Sigmoid colon (tissue), 4 donors: ENCODE measurements around the gene PDZD7.

Experiments used
- CTCF ChIP-seq, 4 experiments: fragments of 450-650 bp in 3 of 4; fragments of 200-600 bp in 1 of 4; IDR thresholded peaks; one replicate each; pipeline ENCODE4 v1.5.1; 2016 to 2019; ENCODE audit warnings: antibody characterized with exemption in 4 of 4, mild to moderate bottlenecking in 3 of 4, moderate library complexity in 2 of 4
- EP300 ChIP-seq, 4 donors: sonication (generic); formaldehyde crosslinking; IDR thresholded peaks; one replicate each; pipeline ENCODE4 v1.6.1; 2017; ENCODE audit warnings: antibody characterized with exemption in 4 of 4
- POLR2A ChIP-seq, 2 donors: fragments of 450-650 bp; IDR thresholded peaks; one replicate each; pipeline ENCODE4 v1.6.1; 2016; ENCODE audit warnings: antibody characterized with exemption in 2 of 2, mild to moderate bottlenecking in 2 of 2, moderate library complexity in 2 of 2
- POLR2AphosphoS5 ChIP-seq, 4 donors: sonication (generic); formaldehyde crosslinking; IDR thresholded peaks; one replicate each; pipeline ENCODE4 v1.6.1; 2017; ENCODE audit warnings: antibody characterized with exemption in 4 of 4

- TF ChIP-seq CTCF (IDR thresholded peaks at IDR 0.05) (no peak), EP300 (IDR thresholded peaks at IDR 0.05) (no peak), POLR2AphosphoS5 (IDR thresholded peaks at IDR 0.05) (no peak), POLR2A (IDR thresholded peaks at IDR 0.05) (no peak)
Observed at GRCh38 chr10:101005361-101005760, 25.6 kb downstream of the PDZD7 start.
